Keratinocyte (primary cell): ENCODE data around the gene UGT1A10.
"Not testable (repeated sequence)": the region's sequence is repeated elsewhere in the genome, so short reads cannot be mapped to it uniquely, and the experiment has no call there.

Experiments
- EZH2 ChIP-seq: IDR thresholded peaks from one replicate; pipeline ENCODE4 v1.6.1; 2012; ENCODE audit warnings: inconsistent platforms, mild to moderate bottlenecking, low read length, moderate library complexity
- TF ChIP-seq, protein P1 (sequence below), 3 experiments: IDR thresholded peaks in 1 of 3; conservative IDR thresholded peaks in 1 of 3; optimal IDR thresholded peaks in 1 of 3; 2 replicates in 2 of 3; 3 replicates in 1 of 3; pipeline versions ENCODE3 to v1.5.1; 2011; ENCODE audit warnings: low read length in 3 of 3, mild to moderate bottlenecking in 3 of 3, moderate library complexity in 2 of 3, control low read depth in 1 of 3, inconsistent platforms in 1 of 3; ENCODE audit not compliant: insufficient read depth in 2 of 3; ENCODE audit errors: extremely low read depth in 1 of 3

DNA sequence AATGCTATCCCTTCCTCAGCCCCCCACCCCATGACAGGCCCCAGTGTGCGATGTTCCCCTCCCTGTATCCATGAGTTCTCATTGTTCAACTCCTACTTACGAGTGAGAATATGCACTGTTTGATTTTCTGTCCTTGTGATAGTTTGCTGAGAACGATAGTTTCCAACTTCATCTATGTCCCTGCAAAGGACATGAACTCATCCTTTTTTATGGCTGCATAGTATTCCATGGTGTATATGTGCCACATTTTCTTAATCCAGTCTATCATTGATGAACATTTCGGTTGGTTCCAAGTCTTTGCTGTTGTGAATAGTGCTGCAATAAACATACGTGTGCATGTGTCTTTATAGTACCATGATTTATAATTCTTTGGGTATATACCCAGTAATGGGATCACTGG is 14.4 kb upstream of the UGT1A10 start:
- TF ChIP-seq, protein P1, sequence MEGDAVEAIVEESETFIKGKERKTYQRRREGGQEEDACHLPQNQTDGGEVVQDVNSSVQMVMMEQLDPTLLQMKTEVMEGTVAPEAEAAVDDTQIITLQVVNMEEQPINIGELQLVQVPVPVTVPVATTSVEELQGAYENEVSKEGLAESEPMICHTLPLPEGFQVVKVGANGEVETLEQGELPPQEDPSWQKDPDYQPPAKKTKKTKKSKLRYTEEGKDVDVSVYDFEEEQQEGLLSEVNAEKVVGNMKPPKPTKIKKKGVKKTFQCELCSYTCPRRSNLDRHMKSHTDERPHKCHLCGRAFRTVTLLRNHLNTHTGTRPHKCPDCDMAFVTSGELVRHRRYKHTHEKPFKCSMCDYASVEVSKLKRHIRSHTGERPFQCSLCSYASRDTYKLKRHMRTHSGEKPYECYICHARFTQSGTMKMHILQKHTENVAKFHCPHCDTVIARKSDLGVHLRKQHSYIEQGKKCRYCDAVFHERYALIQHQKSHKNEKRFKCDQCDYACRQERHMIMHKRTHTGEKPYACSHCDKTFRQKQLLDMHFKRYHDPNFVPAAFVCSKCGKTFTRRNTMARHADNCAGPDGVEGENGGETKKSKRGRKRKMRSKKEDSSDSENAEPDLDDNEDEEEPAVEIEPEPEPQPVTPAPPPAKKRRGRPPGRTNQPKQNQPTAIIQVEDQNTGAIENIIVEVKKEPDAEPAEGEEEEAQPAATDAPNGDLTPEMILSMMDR (optimal IDR thresholded peaks at IDR 0.05 in 1 of 3, IDR thresholded peaks at IDR 0.05 in 1 of 3, conservative IDR thresholded peaks at IDR 0.05 in 1 of 3; ENCODE audit: extremely low read depth in 1 of 3, insufficient read depth in 2 of 3, low read length in 3 of 3), result not testable (repeated sequence)
- not testable (repeated sequence) for TF ChIP-seq EZH2
